ENCODE results near the gene GNAT1.

The GNAT1 gene

GRCh38 chr3:50171540-50172301 is 19.7 kb upstream of the GNAT1 start:
- H3K4me1 Mint-ChIP-seq, result peaks cover 14% of the 10 kb centered on the region
- peaks cover 13% of the 10 kb centered on the region for H3K36me3 Mint-ChIP-seq (ENCODE audit: low read depth)
- no peak for TF ChIP-seq CTCF (IDR thresholded peaks at IDR 0.05; ENCODE audit: unreplicated experiment in 3 of 3)
- no peak overlapping the region for H3K4me3 Mint-ChIP-seq
- H3K9me3 Mint-ChIP-seq, result no peaks in the 10 kb centered on the region
- peaks cover 4% of the 10 kb centered on the region for H3K27me3 Mint-ChIP-seq (ENCODE audit: low read depth)
- peak overlapping the region in 2 of 3 experiments; percentile 46 to 66 for H3K27ac Mint-ChIP-seq

- no peak overlapping the region for H3K27ac Mint-ChIP-seq
- H3K4me1 Mint-ChIP-seq, result peaks cover 11% of the 10 kb centered on the region
These were observed 18.7 kb upstream of the GNAT1 start for GRCh38 chr3:50172626-50173220.

GRCh38 chr3:50173685-50174516 is 17.5 kb upstream of the GNAT1 start:
- Mint-ChIP-seq H3K27ac (no peak overlapping the region), H3K27me3 (ENCODE audit: low read depth) (no peaks in the 10 kb centered on the region), H3K4me1 (peaks cover 5% of the 10 kb centered on the region), H3K4me3 (no peak overlapping the region), H3K9me3 (no peaks in the 10 kb centered on the region), H3K36me3 (ENCODE audit: low read depth) (peaks cover 17% of the 10 kb centered on the region)
- TF ChIP-seq CTCF (IDR thresholded peaks at IDR 0.05; ENCODE audit: unreplicated experiment in 3 of 3), result no peak

More at GRCh38 chr3:50172626-50173220, 18.7 kb upstream of the GNAT1 start:
- H3K4me3 Mint-ChIP-seq, result no peak overlapping the region
- no peaks in the 10 kb centered on the region for H3K9me3 Mint-ChIP-seq
- H3K36me3 Mint-ChIP-seq (ENCODE audit: low read depth), result peaks cover 21% of the 10 kb centered on the region
- H3K27me3 Mint-ChIP-seq (ENCODE audit: low read depth), result peaks cover 4% of the 10 kb centered on the region
- TF ChIP-seq CTCF (IDR thresholded peaks at IDR 0.05; ENCODE audit: unreplicated experiment in 3 of 3), result no peak

- Mint-ChIP-seq H3K27ac (no peak overlapping the region), H3K36me3 (ENCODE audit: low read depth) (peaks cover 19% of the 10 kb centered on the region), H3K27me3 (ENCODE audit: low read depth) (no peaks in the 10 kb centered on the region), H3K4me3 (no peak overlapping the region), H3K4me1 (peaks cover 6% of the 10 kb centered on the region), H3K9me3 (no peaks in the 10 kb centered on the region)
- TF ChIP-seq CTCF (IDR thresholded peaks at IDR 0.05; ENCODE audit: unreplicated experiment in 3 of 3), result no peak
These were observed 16.9 kb upstream of the GNAT1 start for GRCh38 chr3:50174517-50174895.

- Mint-ChIP-seq H3K27ac (no peak overlapping the region), H3K27me3 (ENCODE audit: low read depth) (no peaks in the 10 kb centered on the region), H3K4me1 (peaks cover 10% of the 10 kb centered on the region), H3K4me3 (no peak overlapping the region), H3K9me3 (no peaks in the 10 kb centered on the region), H3K36me3 (ENCODE audit: low read depth) (peaks cover 24% of the 10 kb centered on the region)
- TF ChIP-seq CTCF (IDR thresholded peaks at IDR 0.05; ENCODE audit: unreplicated experiment in 3 of 3), result no peak
These were observed 16.4 kb upstream of the GNAT1 start for GRCh38 chr3:50174947-50175524.
